ENCODE measurements around the gene XRN2.

DNA sequence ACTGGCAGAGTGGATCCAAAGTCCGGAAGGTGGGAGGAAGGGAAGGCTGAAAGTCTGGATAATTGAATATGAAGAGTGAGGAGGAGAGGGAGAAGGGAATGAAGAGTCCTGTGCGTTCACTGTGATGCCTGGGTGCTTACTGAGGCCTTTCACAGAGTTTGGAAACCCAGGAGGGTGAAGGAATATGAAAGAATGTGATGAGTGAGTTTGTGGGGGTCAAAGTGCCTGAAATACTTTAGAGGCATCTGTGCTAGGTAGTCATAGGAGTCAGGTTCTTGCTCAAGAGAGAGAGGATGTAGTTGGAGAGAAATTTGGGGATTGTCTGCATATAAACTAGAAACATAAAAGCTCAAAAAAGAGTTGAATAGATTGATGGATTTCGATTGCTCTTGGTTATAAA lies 73.5 kb downstream of the XRN2 start:
- TF ChIP-seq POLR2A (IDR thresholded peaks at IDR 0.05) (no peak), CTCF (IDR thresholded peaks at IDR 0.05) (no peak)

Data from adrenal gland (tissue), 5 donors.